ENCODE measurements around the gene STEAP3. TPM values are rescaled to one million over a fixed set of nuclear protein-coding genes. Genes with fewer than 3 reads are reported as not detected.

STEAP3 gene
- total RNA-seq, 1 experiment from 2014 or later = 30.5 TPM

GRCh38 chr2:119249311-119249710 is 25.7 kb downstream of the STEAP3 start:
- no peaks in the 10 kb centered on the region for H3K9me3 Mint-ChIP-seq (ENCODE audit: low read depth, unreplicated experiment)
- no peak overlapping the region for H3K27ac Mint-ChIP-seq (ENCODE audit: unreplicated experiment)
- no TSS peak for BruUV-seq (replicated peaks)
- peaks cover 22% of the 10 kb centered on the region for H3K4me1 Mint-ChIP-seq (ENCODE audit: low read depth, unreplicated experiment)
- H3K27me3 Mint-ChIP-seq (ENCODE audit: unreplicated experiment) = no peaks in the 10 kb centered on the region
- intact Hi-C loops (cut with micrococcal nuclease; ENCODE audit: unreplicated experiment) = no loop called here
- CTCF ChIA-PET = no interaction called here
- no peak overlapping the region for H3K4me3 Mint-ChIP-seq (ENCODE audit: low read depth, unreplicated experiment)
- H3K36me3 Mint-ChIP-seq (ENCODE audit: insufficient read depth, unreplicated experiment) = peaks cover 19% of the 10 kb centered on the region
- no peak for DNase-seq
- TF ChIP-seq, protein P1, sequence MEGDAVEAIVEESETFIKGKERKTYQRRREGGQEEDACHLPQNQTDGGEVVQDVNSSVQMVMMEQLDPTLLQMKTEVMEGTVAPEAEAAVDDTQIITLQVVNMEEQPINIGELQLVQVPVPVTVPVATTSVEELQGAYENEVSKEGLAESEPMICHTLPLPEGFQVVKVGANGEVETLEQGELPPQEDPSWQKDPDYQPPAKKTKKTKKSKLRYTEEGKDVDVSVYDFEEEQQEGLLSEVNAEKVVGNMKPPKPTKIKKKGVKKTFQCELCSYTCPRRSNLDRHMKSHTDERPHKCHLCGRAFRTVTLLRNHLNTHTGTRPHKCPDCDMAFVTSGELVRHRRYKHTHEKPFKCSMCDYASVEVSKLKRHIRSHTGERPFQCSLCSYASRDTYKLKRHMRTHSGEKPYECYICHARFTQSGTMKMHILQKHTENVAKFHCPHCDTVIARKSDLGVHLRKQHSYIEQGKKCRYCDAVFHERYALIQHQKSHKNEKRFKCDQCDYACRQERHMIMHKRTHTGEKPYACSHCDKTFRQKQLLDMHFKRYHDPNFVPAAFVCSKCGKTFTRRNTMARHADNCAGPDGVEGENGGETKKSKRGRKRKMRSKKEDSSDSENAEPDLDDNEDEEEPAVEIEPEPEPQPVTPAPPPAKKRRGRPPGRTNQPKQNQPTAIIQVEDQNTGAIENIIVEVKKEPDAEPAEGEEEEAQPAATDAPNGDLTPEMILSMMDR (IDR thresholded peaks at IDR 0.05; ENCODE audit: unreplicated experiment) = no peak

GRCh38 chr2:119249855-119250717 is 26.5 kb downstream of the STEAP3 start:
- no peak overlapping the region for H3K4me3 Mint-ChIP-seq (ENCODE audit: low read depth, unreplicated experiment)
- no peak for DNase-seq
- no peaks in the 10 kb centered on the region for H3K9me3 Mint-ChIP-seq (ENCODE audit: low read depth, unreplicated experiment)
- H3K36me3 Mint-ChIP-seq (ENCODE audit: insufficient read depth, unreplicated experiment) = peaks cover 19% of the 10 kb centered on the region
- peaks cover 22% of the 10 kb centered on the region for H3K4me1 Mint-ChIP-seq (ENCODE audit: low read depth, unreplicated experiment)
- intact Hi-C loops (cut with micrococcal nuclease; ENCODE audit: unreplicated experiment) = no loop called here
- no peaks in the 10 kb centered on the region for H3K27me3 Mint-ChIP-seq (ENCODE audit: unreplicated experiment)
- H3K27ac Mint-ChIP-seq (ENCODE audit: unreplicated experiment) = no peak overlapping the region
- CTCF ChIA-PET = no interaction called here
- no TSS peak for BruUV-seq (replicated peaks)
- TF ChIP-seq, protein P1 (IDR thresholded peaks at IDR 0.05; ENCODE audit: unreplicated experiment) = no peak

- intact Hi-C loops (cut with micrococcal nuclease; ENCODE audit: unreplicated experiment) = no loop called here
- no peaks in the 10 kb centered on the region for H3K9me3 Mint-ChIP-seq (ENCODE audit: low read depth, unreplicated experiment)
- H3K36me3 Mint-ChIP-seq (ENCODE audit: insufficient read depth, unreplicated experiment) = peaks cover 13% of the 10 kb centered on the region
- BruUV-seq (replicated peaks) = no TSS peak
- CTCF ChIA-PET = no interaction called here
- no peak for DNase-seq
- peaks cover 22% of the 10 kb centered on the region for H3K4me1 Mint-ChIP-seq (ENCODE audit: low read depth, unreplicated experiment)
- H3K27me3 Mint-ChIP-seq (ENCODE audit: unreplicated experiment) = no peaks in the 10 kb centered on the region
- TF ChIP-seq, protein P1 (IDR thresholded peaks at IDR 0.05; ENCODE audit: unreplicated experiment) = no peak
- H3K4me3 Mint-ChIP-seq (ENCODE audit: low read depth, unreplicated experiment) = no peak overlapping the region
- H3K27ac Mint-ChIP-seq (ENCODE audit: unreplicated experiment) = no peak overlapping the region
Observed at GRCh38 chr2:119250718-119251290, 27.2 kb downstream of the STEAP3 start.

DNA sequence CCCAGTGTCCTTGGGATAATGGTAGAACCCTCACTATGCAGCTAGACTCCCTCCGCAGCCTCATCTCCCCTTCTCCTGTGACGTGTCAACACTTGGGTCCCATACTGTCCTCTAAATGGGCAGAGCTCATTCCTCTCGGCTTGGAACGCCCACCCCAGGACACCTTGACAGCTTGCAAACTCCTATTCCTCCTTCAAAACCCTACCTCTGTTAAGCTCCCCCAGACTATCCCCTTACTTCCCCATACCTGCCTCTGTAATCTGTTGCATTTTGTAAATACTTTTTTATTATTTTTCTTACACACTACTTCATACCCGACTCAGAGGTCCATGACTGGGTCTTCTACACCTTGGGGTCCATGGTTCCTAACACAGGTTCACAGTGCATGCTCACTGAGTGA is 28.0 kb downstream of the STEAP3 start:
- no peak for DNase-seq
- CTCF ChIA-PET = no interaction called here
- no peak overlapping the region for H3K4me3 Mint-ChIP-seq (ENCODE audit: low read depth, unreplicated experiment)
- H3K36me3 Mint-ChIP-seq (ENCODE audit: insufficient read depth, unreplicated experiment) = peaks cover 13% of the 10 kb centered on the region
- TF ChIP-seq, protein P1 (IDR thresholded peaks at IDR 0.05; ENCODE audit: unreplicated experiment) = no peak
- H3K27ac Mint-ChIP-seq (ENCODE audit: unreplicated experiment) = no peak overlapping the region
- peaks cover 22% of the 10 kb centered on the region for H3K4me1 Mint-ChIP-seq (ENCODE audit: low read depth, unreplicated experiment)
- H3K9me3 Mint-ChIP-seq (ENCODE audit: low read depth, unreplicated experiment) = no peaks in the 10 kb centered on the region
- intact Hi-C loops (cut with micrococcal nuclease; ENCODE audit: unreplicated experiment) = no loop called here
- H3K27me3 Mint-ChIP-seq (ENCODE audit: unreplicated experiment) = no peaks in the 10 kb centered on the region
- no TSS peak for BruUV-seq (replicated peaks)

Data from Calu3 (cell line).